Right atrium auricular region (tissue), 2 donors: ENCODE data around the gene SURF4. TPM values are rescaled to one million over a fixed set of nuclear protein-coding genes. Genes with fewer than 3 reads are reported as not detected.
A peak's percentile ranks its signal among the peaks of the same experiment; 100 is the strongest.
"Not testable (repeated sequence)": the region's sequence is repeated elsewhere in the genome, so short reads cannot be mapped to it uniquely, and the experiment has no call there.

Source experiments
- DNase-seq: peaks from one replicate; pipeline ENCODE4 v3.0.0-alpha.2; 2019; ENCODE audit warnings: low spot score
- H3K27ac ChIP-seq, 2 donors: fragments of 200-600 bp; sonication (generic); 1 replicate in 1 of 2; 2 replicates in 1 of 2; pipeline ENCODE4 v1.5.1; 2016 to 2019
- H3K27me3 ChIP-seq, 2 donors: fragments of 200-600 bp; sonication (generic); one replicate each; pipeline versions ENCODE4 v1.5.1 to v1.6.0; 2017 to 2019
- H3K36me3 ChIP-seq: fragments of 200-600 bp; sonication (generic); one replicate; pipeline ENCODE4 v1.5.1; 2016
- H3K4me1 ChIP-seq, 2 donors: fragments of 200-600 bp; sonication (generic); one replicate each; pipeline versions ENCODE4 v1.5.1 to v1.6.0; 2017 to 2019
- H3K4me3 ChIP-seq, 2 donors: fragments of 200-600 bp; sonication (generic); 1 replicate in 1 of 2; 2 replicates in 1 of 2; pipeline ENCODE4 v1.5.1; 2017 to 2019; ENCODE audit warnings: mild to moderate bottlenecking in 1 of 2, moderate library complexity in 1 of 2
- H3K9me3 ChIP-seq, 2 donors: fragments of 200-600 bp; sonication (generic); one replicate each; pipeline ENCODE4 v1.5.1; 2019
- total RNA-seq, 2 donors: library from RNA; depleted of rRNA; stranded (reverse); fragments of >200 nt; gene quantifications; one replicate each; pipeline ENCODE4 v1.1.0, GENCODE V29; 2016
- TF ChIP-seq, protein P1 (sequence below), 2 donors: fragments of 200-600 bp; sonication (generic); IDR thresholded peaks; one replicate each; pipeline ENCODE4 v1.5.1; 2019; ENCODE audit warnings: antibody characterized with exemption in 2 of 2

The SURF4 gene
- total RNA-seq, 2 donors from 2014 or later: 96.0 to 124 TPM

DNA sequence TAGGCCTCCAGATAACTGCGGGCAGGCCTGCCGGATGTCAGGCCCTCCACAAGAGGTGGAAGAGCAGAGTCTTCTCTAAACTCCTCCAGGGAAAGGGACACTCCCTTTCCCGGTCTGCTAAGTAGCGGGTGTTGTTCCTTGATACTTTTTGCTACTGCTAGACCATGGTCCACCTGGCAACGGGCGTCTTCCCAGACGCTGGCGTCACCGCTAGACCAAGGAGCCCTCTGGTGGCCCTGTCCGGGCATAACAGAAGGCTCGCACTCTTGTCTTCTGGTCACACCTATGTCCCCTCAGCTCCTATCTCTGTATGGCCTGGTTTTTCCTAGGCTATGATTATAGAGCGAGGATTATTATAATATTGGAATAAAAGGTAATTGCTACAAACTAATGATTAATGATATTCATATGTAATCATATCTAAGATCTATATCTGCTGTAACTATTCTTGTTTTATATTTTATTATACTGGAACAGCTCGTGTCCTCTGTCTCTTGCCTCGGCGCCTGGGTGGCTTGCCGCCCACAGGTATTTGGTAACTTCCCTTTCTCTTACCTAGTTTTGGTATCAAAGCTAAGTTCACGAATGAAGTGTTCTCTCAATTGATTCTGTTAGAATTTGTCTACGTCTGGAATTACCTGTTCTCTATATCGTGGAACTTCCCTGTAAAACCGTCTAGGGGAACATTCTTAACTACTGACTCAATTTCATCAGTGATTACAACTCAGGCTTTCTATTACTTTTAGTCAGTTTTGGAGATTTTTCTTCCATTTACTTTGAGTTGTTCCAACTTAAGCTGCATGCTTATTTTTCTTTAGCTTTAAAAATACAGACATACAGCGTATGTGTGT lies 46.3 kb downstream of the SURF4 start:
- not testable (repeated sequence) for H3K27ac ChIP-seq, DNase-seq
- H3K36me3 ChIP-seq: peaks cover 42% of the 10 kb centered on the region

DNA sequence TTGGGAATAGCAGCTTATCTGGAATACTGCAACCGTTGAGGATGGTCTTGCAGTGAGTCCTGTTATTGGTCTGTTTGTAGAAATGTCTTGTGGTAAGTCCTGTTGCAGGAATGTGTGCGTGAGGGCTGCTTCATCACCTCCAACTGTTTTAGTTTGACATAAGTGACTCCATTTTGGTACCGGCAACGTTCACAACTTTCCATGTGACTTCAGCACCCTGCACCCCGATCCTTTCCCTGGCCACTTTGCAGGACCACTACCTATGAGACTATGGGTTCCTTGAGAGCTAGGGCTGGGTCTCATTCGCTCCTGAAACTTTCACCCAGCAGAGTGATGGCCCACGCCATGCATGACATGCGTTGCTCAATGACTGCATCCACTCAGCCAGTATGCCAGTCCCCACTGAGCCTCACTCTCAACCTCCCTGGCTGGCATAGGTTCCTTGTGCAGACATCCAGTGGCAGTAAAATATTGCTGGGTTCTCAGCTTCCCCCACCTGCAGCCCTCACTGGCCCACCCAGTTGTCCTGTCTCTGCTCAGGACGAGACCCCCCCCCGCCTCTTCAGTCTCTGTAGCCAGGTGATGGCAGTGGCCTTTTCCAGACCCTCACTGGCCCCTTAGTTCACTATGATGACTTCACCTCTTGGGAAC lies 47.9 kb downstream of the SURF4 start:
- Histone ChIP-seq H3K36me3 (peaks cover 26% of the 10 kb centered on the region), H3K27ac (no peak overlapping the region), H3K4me3 (no peak overlapping the region), H3K4me1 (no peaks in the 10 kb centered on the region), H3K27me3 (no peaks in the 10 kb centered on the region), H3K9me3 (no peaks in the 10 kb centered on the region)
- no peak for DNase-seq
- TF ChIP-seq, protein P1, sequence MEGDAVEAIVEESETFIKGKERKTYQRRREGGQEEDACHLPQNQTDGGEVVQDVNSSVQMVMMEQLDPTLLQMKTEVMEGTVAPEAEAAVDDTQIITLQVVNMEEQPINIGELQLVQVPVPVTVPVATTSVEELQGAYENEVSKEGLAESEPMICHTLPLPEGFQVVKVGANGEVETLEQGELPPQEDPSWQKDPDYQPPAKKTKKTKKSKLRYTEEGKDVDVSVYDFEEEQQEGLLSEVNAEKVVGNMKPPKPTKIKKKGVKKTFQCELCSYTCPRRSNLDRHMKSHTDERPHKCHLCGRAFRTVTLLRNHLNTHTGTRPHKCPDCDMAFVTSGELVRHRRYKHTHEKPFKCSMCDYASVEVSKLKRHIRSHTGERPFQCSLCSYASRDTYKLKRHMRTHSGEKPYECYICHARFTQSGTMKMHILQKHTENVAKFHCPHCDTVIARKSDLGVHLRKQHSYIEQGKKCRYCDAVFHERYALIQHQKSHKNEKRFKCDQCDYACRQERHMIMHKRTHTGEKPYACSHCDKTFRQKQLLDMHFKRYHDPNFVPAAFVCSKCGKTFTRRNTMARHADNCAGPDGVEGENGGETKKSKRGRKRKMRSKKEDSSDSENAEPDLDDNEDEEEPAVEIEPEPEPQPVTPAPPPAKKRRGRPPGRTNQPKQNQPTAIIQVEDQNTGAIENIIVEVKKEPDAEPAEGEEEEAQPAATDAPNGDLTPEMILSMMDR (IDR thresholded peaks at IDR 0.05): no peak

More for the DNA sequence above, 46.3 kb downstream of the SURF4 start:
- H3K4me1 ChIP-seq: peaks cover 0 to 12% of the 10 kb centered on the region in 2 donors
- TF ChIP-seq, protein P1 (IDR thresholded peaks at IDR 0.05): peak; percentile 36 to 70
- not testable (repeated sequence) for H3K27me3 ChIP-seq, H3K9me3 ChIP-seq, H3K4me3 ChIP-seq

DNA sequence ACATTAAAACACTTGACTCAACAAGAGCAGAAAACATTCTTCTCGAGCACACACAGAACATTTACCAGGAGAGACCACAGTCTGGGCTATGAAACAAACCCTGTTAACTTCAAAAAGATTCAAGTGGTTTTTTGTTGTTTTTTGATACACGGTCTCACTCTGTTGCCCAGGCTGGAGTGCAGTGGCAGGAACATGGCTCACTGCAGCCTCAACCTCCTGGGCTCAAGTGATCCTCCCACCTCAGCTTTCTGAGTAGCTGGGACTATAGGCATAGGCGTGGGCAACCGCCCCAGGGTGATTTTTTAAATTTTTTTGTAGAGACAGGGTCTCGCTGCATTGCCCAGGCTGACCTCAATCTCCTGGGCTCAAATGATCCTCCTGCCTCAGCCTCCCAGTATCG lies 48.8 kb downstream of the SURF4 start:
- not testable (repeated sequence) for H3K27me3 ChIP-seq, H3K27ac ChIP-seq, H3K9me3 ChIP-seq, H3K4me1 ChIP-seq, DNase-seq, H3K4me3 ChIP-seq
- H3K36me3 ChIP-seq: peaks cover 17% of the 10 kb centered on the region

DNA sequence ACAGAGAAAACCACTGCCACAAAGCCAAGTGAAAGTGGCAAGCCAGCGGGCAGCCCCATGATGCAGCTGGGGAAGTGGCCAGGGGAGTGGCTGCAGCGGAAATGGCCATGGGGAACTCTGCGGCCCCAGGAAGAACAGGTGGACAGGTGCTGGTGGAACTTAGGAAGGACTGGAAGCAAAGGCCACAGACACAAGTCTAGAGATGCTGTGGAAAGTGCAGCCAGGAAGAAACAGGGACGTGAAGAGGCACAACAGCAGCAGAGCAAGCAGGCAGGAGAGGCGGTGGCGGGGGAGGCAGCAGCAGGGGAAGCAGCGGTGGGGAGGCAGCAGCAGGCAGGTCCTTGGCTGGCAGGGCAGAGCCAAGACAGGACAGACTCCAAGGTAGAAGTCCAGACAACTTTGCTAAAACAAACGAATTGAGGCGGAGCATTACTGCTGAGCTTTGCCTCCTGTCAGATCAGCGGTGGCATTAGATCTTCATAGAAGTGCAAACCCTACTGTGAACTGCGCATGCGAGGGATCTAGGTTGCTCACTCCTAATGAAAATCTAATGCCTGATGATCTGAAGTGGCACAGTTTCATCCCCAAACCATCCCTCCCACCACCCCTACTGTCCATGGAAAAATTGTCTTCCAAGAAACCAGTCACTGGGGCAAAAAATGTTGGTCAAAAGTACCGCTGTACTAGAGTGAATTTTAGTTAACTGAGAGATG lies 51.7 kb downstream of the SURF4 start:
- DNase-seq: no peak

DNA sequence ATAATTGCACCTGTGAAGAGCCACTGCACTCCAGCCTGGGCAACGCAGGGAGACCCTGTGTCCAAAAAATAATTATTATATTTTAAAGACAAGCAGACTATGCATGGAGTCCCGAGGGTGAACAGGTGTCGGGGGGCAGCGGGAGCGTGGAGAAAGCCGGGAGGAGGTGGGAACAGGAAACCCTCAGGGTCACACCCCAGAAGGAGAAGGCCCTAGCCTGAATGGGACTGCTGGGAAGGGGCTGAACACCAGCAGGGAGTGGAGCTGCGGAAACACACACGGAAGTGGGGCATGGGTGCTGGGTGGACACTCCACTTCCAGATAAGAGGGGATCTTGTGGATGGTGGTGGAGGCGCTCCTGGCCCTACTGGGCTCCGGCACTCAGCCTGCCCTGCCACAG lies 52.6 kb downstream of the SURF4 start:
- TF ChIP-seq, protein P1 (IDR thresholded peaks at IDR 0.05): no peak
- Histone ChIP-seq H3K4me1 (no peaks in the 10 kb centered on the region), H3K4me3 (no peak overlapping the region), H3K27me3 (no peaks in the 10 kb centered on the region), H3K9me3 (no peaks in the 10 kb centered on the region), H3K27ac (no peak overlapping the region), H3K36me3 (no peaks in the 10 kb centered on the region)
- no peak for DNase-seq

More for the DNA sequence above, 51.7 kb downstream of the SURF4 start:
- H3K9me3 ChIP-seq: no peaks in the 10 kb centered on the region
- H3K27ac ChIP-seq: no peak overlapping the region
- H3K4me3 ChIP-seq: no peak overlapping the region
- no peaks in the 10 kb centered on the region for H3K4me1 ChIP-seq
- TF ChIP-seq, protein P1 (IDR thresholded peaks at IDR 0.05): no peak
- no peaks in the 10 kb centered on the region for H3K27me3 ChIP-seq
- no peaks in the 10 kb centered on the region for H3K36me3 ChIP-seq

DNA sequence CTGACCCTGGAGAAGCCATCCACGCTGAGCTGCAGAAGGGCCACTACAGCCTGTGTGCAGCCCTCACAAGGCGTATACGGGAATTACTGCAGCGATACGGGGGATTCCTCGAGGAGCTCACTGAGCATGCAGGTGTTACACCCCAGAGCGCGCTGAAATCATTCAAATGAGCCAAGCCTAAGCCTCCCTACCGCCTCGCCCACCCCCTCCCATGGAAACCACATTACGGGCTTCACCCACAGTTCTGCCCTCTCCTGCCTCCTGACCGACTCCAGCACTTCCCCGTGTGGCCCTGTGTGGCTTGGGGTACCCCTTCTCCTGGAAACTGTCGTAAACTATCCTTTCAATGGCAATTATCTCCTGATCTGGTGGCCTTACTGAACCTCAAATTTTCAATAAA lies 53.2 kb downstream of the SURF4 start:
- H3K4me1 ChIP-seq: no peaks in the 10 kb centered on the region
- no peaks in the 10 kb centered on the region for H3K27me3 ChIP-seq
- H3K9me3 ChIP-seq: no peaks in the 10 kb centered on the region
- H3K4me3 ChIP-seq: no peak overlapping the region
- H3K36me3 ChIP-seq: no peaks in the 10 kb centered on the region
- DNase-seq: no peak
- TF ChIP-seq, protein P1 (IDR thresholded peaks at IDR 0.05): no peak
- H3K27ac ChIP-seq: no peak overlapping the region
